ENCODE data around the gene TRABD2B.

Gene TRABD2B

GRCh38 chr1:47918257-47918867 is 78.8 kb downstream of the TRABD2B start:
- no peak for DNase-seq (ENCODE audit: low read depth)
- TF ChIP-seq, protein P1, sequence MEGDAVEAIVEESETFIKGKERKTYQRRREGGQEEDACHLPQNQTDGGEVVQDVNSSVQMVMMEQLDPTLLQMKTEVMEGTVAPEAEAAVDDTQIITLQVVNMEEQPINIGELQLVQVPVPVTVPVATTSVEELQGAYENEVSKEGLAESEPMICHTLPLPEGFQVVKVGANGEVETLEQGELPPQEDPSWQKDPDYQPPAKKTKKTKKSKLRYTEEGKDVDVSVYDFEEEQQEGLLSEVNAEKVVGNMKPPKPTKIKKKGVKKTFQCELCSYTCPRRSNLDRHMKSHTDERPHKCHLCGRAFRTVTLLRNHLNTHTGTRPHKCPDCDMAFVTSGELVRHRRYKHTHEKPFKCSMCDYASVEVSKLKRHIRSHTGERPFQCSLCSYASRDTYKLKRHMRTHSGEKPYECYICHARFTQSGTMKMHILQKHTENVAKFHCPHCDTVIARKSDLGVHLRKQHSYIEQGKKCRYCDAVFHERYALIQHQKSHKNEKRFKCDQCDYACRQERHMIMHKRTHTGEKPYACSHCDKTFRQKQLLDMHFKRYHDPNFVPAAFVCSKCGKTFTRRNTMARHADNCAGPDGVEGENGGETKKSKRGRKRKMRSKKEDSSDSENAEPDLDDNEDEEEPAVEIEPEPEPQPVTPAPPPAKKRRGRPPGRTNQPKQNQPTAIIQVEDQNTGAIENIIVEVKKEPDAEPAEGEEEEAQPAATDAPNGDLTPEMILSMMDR (conservative IDR thresholded peaks at IDR 0.05; ENCODE audit: low read depth, low read length), result no peak
- H3K4me3 ChIP-seq (ENCODE audit: low read length), result no peak overlapping the region

- no peak for DNase-seq (ENCODE audit: low read depth)
- H3K4me3 ChIP-seq (ENCODE audit: low read length), result no peak overlapping the region
- TF ChIP-seq, protein P1 (conservative IDR thresholded peaks at IDR 0.05; ENCODE audit: low read depth, low read length), result no peak
These were observed 79.5 kb downstream of the TRABD2B start for GRCh38 chr1:47917687-47918086.

GRCh38 chr1:47915677-47916353 is 81.4 kb downstream of the TRABD2B start:
- DNase-seq (ENCODE audit: low read depth), result no peak
- TF ChIP-seq, protein P1 (conservative IDR thresholded peaks at IDR 0.05; ENCODE audit: low read depth, low read length), result no peak
- no peak overlapping the region for H3K4me3 ChIP-seq (ENCODE audit: low read length)

- TF ChIP-seq, protein P1 (conservative IDR thresholded peaks at IDR 0.05; ENCODE audit: low read depth, low read length), result no peak
- no peak for DNase-seq (ENCODE audit: low read depth)
These were observed 82.1 kb downstream of the TRABD2B start for GRCh38 chr1:47914952-47915676.

DNA sequence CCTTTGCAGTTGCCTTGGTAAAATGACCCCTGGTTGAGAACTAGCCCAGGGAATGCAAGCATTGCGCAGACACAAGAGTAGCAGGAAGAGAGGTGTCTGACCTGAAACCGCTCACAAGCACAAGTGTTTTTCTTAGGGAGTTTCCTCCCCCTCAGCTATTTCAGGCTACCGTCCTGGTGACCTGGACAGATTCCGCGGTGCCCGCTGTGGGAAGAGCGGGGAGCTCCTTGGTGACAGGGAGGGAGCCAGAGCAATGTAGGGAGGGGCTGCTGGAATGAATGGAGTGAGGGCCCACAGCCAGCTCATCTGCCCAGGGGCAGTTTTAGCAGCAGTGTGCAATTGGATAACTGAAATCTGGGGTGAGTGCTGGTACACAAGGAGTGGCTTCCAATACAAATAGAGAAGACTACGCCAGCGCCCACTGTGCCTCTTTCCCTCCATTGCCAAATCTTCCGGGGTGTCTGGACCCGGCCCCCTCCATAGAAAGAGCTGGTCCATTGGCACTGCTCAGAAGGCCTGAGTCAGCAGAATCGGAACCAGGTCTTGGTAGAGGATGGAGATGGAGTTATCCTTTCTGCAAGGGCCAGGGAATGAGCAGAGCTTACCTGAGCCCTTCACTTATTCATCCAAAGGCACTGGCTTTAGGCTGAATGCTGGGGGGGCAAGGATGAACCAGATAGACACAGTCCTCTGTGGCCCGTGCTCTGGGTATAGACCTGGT is 82.8 kb downstream of the TRABD2B start:
- TF ChIP-seq, protein P1 (conservative IDR thresholded peaks at IDR 0.05; ENCODE audit: low read depth, low read length), result no peak
- DNase-seq (ENCODE audit: low read depth), result no peak
- no peak overlapping the region for H3K4me3 ChIP-seq (ENCODE audit: low read length)

More at GRCh38 chr1:47914952-47915676, 82.1 kb downstream of the TRABD2B start:
- no peak overlapping the region for H3K4me3 ChIP-seq (ENCODE audit: low read length)

DNA sequence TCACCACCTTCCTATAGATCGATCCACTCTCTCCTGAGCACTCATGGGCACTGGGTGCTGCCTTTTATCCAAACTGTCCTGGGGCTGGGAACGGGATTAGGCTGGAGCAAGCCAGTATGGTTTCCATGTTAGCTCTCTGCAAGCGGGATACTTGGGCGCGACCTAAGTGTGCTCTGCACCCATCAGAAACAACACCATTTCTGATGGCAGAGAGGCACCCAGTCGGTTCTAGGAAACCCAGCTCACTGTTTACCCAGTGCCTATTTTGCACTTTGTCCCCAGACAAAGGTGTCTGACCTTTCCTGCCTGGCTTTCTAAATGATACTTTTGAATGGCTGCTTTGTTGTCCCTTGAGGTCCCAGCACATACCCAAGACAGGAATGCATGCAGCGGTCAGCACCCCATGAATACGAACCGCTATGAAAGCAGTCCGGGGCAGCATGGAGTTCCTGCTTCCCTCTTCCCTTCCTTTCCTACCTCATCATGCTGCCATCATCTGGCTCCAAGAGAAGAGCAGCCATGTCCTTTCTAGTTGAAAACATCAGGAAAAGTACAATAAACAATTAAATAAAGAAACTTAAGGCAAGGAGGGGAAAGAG is 83.9 kb downstream of the TRABD2B start:
- no peak for DNase-seq (ENCODE audit: low read depth)
- TF ChIP-seq, protein P1 (conservative IDR thresholded peaks at IDR 0.05; ENCODE audit: low read depth, low read length), result no peak
- no peak overlapping the region for H3K4me3 ChIP-seq (ENCODE audit: low read length)

All from retinal pigment epithelial cell (primary cell).